ENCODE data around the gene SHC3.

GRCh38 chr9:89195131-89195797, 16.6 kb upstream of the SHC3 start:
- TF ChIP-seq CTCF (IDR thresholded peaks at IDR 0.05 in 2 of 3, conservative IDR thresholded peaks at IDR 0.05 in 1 of 3; ENCODE audit: borderline replicate concordance in 1 of 3, insufficient read depth in 1 of 3, low read depth in 2 of 3, low read length in 2 of 3) = no peak
- no peak for TF ChIP-seq POLR2A (IDR thresholded peaks at IDR 0.05; ENCODE audit: borderline replicate concordance, extremely low read depth, insufficient read depth, insufficient read length)
- TF ChIP-seq JUND (IDR thresholded peaks at IDR 0.05) = no peak
- TF ChIP-seq EGR1 (IDR thresholded peaks at IDR 0.05; ENCODE audit: low read depth) = no peak
- TF ChIP-seq MAX (IDR thresholded peaks at IDR 0.05) = no peak
- no peak for TF ChIP-seq EZH2 (IDR thresholded peaks at IDR 0.05)
- TF ChIP-seq REST (IDR thresholded peaks at IDR 0.05; ENCODE audit: low read depth) = no peak
- TF ChIP-seq YY1 (IDR thresholded peaks at IDR 0.05; ENCODE audit: extremely low read depth, insufficient replicate concordance, low read depth, low read length) = no peak
- no peak for TF ChIP-seq EZH2phosphoT487 (IDR thresholded peaks at IDR 0.05; ENCODE audit: borderline replicate concordance)
- TF ChIP-seq FOSL1 (IDR thresholded peaks at IDR 0.05; ENCODE audit: low read depth) = no peak
- TF ChIP-seq SP1 (IDR thresholded peaks at IDR 0.05; ENCODE audit: low read depth) = no peak
- no peak for TF ChIP-seq ELF1 (IDR thresholded peaks at IDR 0.05; ENCODE audit: borderline replicate concordance, low read depth)

Data from HCT116 (cell line).